HCT116 (cell line): Measurements from ENCODE around the gene DNM3. TPM values are rescaled to one million over a fixed set of nuclear protein-coding genes. Genes with fewer than 3 reads are reported as not detected.

Source experiments
- ATAC-seq: fragments of 200-7000 bp; cut with Tn5 transposase; 2 replicates; pipeline ENCODE4 v1.9.1; 2020; ENCODE audit warnings: mild to moderate bottlenecking, moderate library complexity
- BruUV-seq: library from RNA; stranded (reverse); fragments of 400-500 nt; replicated peaks from 2 replicates; lab custom pipeline; 2021; lab: Mats Ljungman, UMichigan
- CTCF ChIA-PET: fragments of 300-600 bp; sonication (Branson Sonifier 250); formaldehyde crosslinking; loops from one replicate; lab custom pipeline; 2021; ENCODE audit warnings: antibody characterized with exemption; lab: Charles Lee
- POLR2A ChIA-PET: fragments of 300-600, 350-600 bp; sonication (Branson Sonifier 250); formaldehyde crosslinking; loops from one replicate; lab custom pipeline; 2021; ENCODE audit warnings: antibody characterized with exemption; lab: Charles Lee
- RAD21 ChIA-PET, 2 experiments: fragments of 300-600 bp; sonication (Branson Sonifier 250); formaldehyde crosslinking; loops; one replicate each; lab custom pipeline; 2023; ENCODE audit warnings: low total read pairs in 2 of 2; ENCODE audit not compliant: uncharacterized antibody in 2 of 2, unreplicated experiment in 2 of 2, low non-redundant PET in 1 of 2; lab: Charles Lee
- DNase-seq: peaks from one replicate; pipeline ENCODE4 v3.0.0-alpha.2; 2010; ENCODE audit warnings: low read depth, low spot score
- H2AFZ ChIP-seq: fragments of 200-600 bp; shearing (Covaris generic), sonication (generic); 2 replicates; pipeline ENCODE4 v1.6.1; 2017; ENCODE audit warnings: low read depth, mixed run types, mixed read lengths, antibody characterized with exemption, low read length; ENCODE audit not compliant: poor library complexity, severe bottlenecking
- H3K27ac ChIP-seq: 2 replicates; pipeline ENCODE4 v1.5.1; 2012; ENCODE audit warnings: low read depth, low read length
- H3K27me3 ChIP-seq: fragments of 200-600 bp; sonication (generic); 2 replicates; pipeline ENCODE4 v1.6.1; 2016; ENCODE audit warnings: mixed run types, low read length, mixed read lengths; ENCODE audit not compliant: insufficient read depth
- H3K36me3 ChIP-seq, 2 experiments: fragments of 200-500 bp in 1 of 2; fragments of 200-600 bp in 1 of 2; sonication (Bioruptor generic) in 1 of 2; sonication (generic) in 1 of 2; 2 replicates each; pipeline versions ENCODE4 v1.5.1 to v1.6.1; 2014 to 2016; ENCODE audit warnings: low read length in 2 of 2, inconsistent platforms in 1 of 2, mixed read lengths in 1 of 2, mixed run types in 1 of 2; ENCODE audit not compliant: insufficient read depth in 2 of 2, control insufficient read depth in 1 of 2
- H3K4me1 ChIP-seq, 2 experiments: fragments of 200-600 bp in 1 of 2; sonication (generic) in 1 of 2; 2 replicates each; pipeline versions ENCODE4 v1.5.1 to v1.6.1; 2012 to 2017; ENCODE audit warnings: low read length in 2 of 2, inconsistent platforms in 1 of 2, mild to moderate bottlenecking in 1 of 2, mixed read lengths in 1 of 2, mixed run types in 1 of 2, moderate library complexity in 1 of 2; ENCODE audit not compliant: insufficient read depth in 2 of 2, control insufficient read depth in 1 of 2
- H3K4me2 ChIP-seq: fragments of 200-600 bp; sonication (generic); 2 replicates; pipeline ENCODE4 v1.6.1; 2017; ENCODE audit warnings: mixed run types, low read length, mixed read lengths
- H3K4me3 ChIP-seq, 2 experiments: fragments of 200-600 bp in 1 of 2; sonication (generic) in 1 of 2; replicated peaks in 1 of 2; 2 replicates each; pipeline ENCODE4 v1.5.1; 2011 to 2016; ENCODE audit warnings: low read length in 2 of 2, control low read depth in 1 of 2, low read depth in 1 of 2, mild to moderate bottlenecking in 1 of 2, mixed read lengths in 1 of 2, mixed run types in 1 of 2
- H3K79me2 ChIP-seq: fragments of 200-600 bp; sonication (generic); 2 replicates; pipeline ENCODE4 v1.6.1; 2017; ENCODE audit warnings: mild to moderate bottlenecking, mixed run types, low read length, moderate library complexity, mixed read lengths; ENCODE audit not compliant: insufficient read depth
- H3K9ac ChIP-seq: fragments of 200-600 bp; sonication (generic); 2 replicates; pipeline ENCODE4 v1.6.1; 2016; ENCODE audit warnings: low read length, mixed read lengths
- H3K9me2 ChIP-seq: fragments of 200-600 bp; sonication (generic), shearing (Covaris generic); 2 replicates; pipeline ENCODE4 v1.6.1; 2017; ENCODE audit warnings: mixed run types, mild to moderate bottlenecking, moderate library complexity; ENCODE audit not compliant: insufficient read depth
- H3K9me3 ChIP-seq, 2 experiments: fragments of 200-500 bp in 1 of 2; fragments of 200-600 bp in 1 of 2; sonication (Bioruptor generic) in 1 of 2; sonication (generic) in 1 of 2; 2 replicates each; pipeline ENCODE4 v1.6.1; 2014 to 2017; ENCODE audit warnings: low read length in 2 of 2, mixed read lengths in 2 of 2, inconsistent platforms in 1 of 2, low read depth in 1 of 2, mild to moderate bottlenecking in 1 of 2, mixed run types in 1 of 2, moderate library complexity in 1 of 2; ENCODE audit not compliant: control insufficient read depth in 1 of 2, insufficient read depth in 1 of 2
- H4K20me1 ChIP-seq: fragments of 200-600 bp; sonication (generic), shearing (Covaris generic); 2 replicates; pipeline ENCODE4 v1.6.1; 2017; ENCODE audit warnings: mixed run types, mild to moderate bottlenecking, moderate library complexity; ENCODE audit not compliant: insufficient read depth
- FOSL1 ChIP-seq: IDR thresholded peaks from 2 replicates; pipeline ENCODE4 v1.6.1; 2012; ENCODE audit warnings: low read depth
- RAD21 ChIP-seq: IDR thresholded peaks from 2 replicates; pipeline ENCODE4 v1.6.1; 2012; ENCODE audit warnings: low read depth, mild to moderate bottlenecking
- TCF7L2 ChIP-seq: IDR thresholded peaks from 2 replicates; pipeline ENCODE4 v1.7.0; 2011; ENCODE audit warnings: borderline replicate concordance, inconsistent platforms; ENCODE audit not compliant: insufficient read depth, insufficient read length; ENCODE audit errors: extremely low read depth
- intact Hi-C: fragments of 100-400 bp; cut with micrococcal nuclease; formaldehyde crosslinking; loops from 2 replicates; pipeline ENCODE4 v1.10.0; 2022
- total RNA-seq: library from RNA; stranded (reverse); gene quantifications from one replicate; pipeline ENCODE4 v1.2.1, GENCODE V29; 2021; ENCODE audit not compliant: unreplicated experiment
- TF ChIP-seq, protein P1 (sequence below): IDR thresholded peaks from 2 replicates; pipeline ENCODE4 v1.6.1; 2011; ENCODE audit warnings: mild to moderate bottlenecking, low read length, moderate library complexity; ENCODE audit not compliant: insufficient replicate concordance; ENCODE audit errors: extremely low read depth

DNM3 gene
- total RNA-seq, 1 experiment from 2014 or later, result 3.1 TPM

DNA sequence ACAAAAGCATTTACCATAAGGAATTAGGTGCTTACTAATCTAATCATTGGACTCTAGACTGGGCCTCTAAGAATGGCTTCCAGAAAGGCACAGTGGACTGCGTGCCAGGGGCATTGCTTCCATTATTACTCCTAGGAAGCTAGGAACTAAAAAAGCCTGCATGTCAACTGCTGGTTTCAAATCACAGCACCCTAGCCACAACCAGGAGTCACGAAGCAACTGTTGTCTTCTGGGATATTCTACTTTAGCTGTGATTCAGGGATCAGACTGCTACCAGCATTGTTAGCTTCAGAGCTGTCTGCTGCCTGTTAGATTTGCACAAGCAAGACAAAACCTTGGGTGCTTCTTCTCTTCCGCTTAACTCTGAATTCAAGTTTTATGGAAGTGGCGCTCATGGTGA lies 38.3 kb downstream of the DNM3 start:
- ChIA-PET POLR2A (no interaction called here), RAD21 (no interaction called here), CTCF (no interaction called here)
- Histone ChIP-seq H4K20me1 (no peaks in the 10 kb centered on the region), H3K4me2 (no peak overlapping the region), H3K27ac (no peak overlapping the region), H3K4me1 (peaks cover 7% of the 10 kb centered on the region in 2 experiments), H2AFZ (no peak overlapping the region), H3K9me3 (no peaks in the 10 kb centered on the region), H3K79me2 (no peaks in the 10 kb centered on the region), H3K36me3 (no peaks in the 10 kb centered on the region), H3K9me2 (no peaks in the 10 kb centered on the region), H3K27me3 (no peaks in the 10 kb centered on the region), H3K4me3 (no peak overlapping the region), H3K9ac (no peak overlapping the region)
- intact Hi-C loops, result no loop called here
- BruUV-seq, result no TSS peak
- ATAC-seq (no peak), DNase-seq (no peak)
- TF ChIP-seq FOSL1 (no peak), TCF7L2 (no peak), RAD21 (no peak)
- TF ChIP-seq, protein P1, sequence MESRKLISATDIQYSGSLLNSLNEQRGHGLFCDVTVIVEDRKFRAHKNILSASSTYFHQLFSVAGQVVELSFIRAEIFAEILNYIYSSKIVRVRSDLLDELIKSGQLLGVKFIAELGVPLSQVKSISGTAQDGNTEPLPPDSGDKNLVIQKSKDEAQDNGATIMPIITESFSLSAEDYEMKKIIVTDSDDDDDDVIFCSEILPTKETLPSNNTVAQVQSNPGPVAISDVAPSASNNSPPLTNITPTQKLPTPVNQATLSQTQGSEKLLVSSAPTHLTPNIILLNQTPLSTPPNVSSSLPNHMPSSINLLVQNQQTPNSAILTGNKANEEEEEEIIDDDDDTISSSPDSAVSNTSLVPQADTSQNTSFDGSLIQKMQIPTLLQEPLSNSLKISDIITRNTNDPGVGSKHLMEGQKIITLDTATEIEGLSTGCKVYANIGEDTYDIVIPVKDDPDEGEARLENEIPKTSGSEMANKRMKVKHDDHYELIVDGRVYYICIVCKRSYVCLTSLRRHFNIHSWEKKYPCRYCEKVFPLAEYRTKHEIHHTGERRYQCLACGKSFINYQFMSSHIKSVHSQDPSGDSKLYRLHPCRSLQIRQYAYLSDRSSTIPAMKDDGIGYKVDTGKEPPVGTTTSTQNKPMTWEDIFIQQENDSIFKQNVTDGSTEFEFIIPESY, result no peak

DNA sequence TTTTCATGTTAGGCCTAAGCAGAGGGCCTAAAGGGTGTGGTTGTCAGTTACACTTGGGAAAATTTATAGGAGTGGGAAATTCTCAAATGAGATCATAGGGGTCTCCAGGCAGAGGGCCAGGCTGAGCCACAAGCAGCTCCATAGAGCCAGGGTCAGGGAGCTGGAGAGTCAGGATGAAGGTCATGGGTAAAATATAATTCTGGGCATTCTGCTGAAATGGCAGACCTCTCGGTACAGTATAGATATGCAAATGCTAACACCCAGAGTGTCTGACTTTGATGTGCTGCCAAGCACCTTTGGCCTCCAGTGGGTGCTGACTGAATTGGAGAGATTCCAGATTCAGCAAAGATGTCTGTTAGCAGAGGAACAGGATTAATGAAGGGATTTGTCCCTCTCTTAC lies 40.1 kb downstream of the DNM3 start:
- no peak for TF ChIP-seq FOSL1
- peak; percentile 77 for TF ChIP-seq TCF7L2
- peak overlapping the region; percentile 23; the same call in 1 of the 2 replicates for H3K4me2 ChIP-seq
- H3K9me2 ChIP-seq, result no peaks in the 10 kb centered on the region
- DNase-seq, result no peak
- H4K20me1 ChIP-seq, result no peaks in the 10 kb centered on the region
- no peak overlapping the region for H2AFZ ChIP-seq
- no peaks in the 10 kb centered on the region for H3K27me3 ChIP-seq
- CTCF ChIA-PET, result no interaction called here
- POLR2A ChIA-PET, result no interaction called here
- no peaks in the 10 kb centered on the region for H3K36me3 ChIP-seq
- intact Hi-C loops, result no loop called here
- peak; percentile 52; the same call in 1 of the 2 replicates for ATAC-seq
- H3K9me3 ChIP-seq, result no peaks in the 10 kb centered on the region
- no TSS peak for BruUV-seq
- no peak overlapping the region for H3K9ac ChIP-seq
- no peak overlapping the region for H3K27ac ChIP-seq
- H3K4me1 ChIP-seq, result peaks cover 7% of the 10 kb centered on the region in 2 experiments
- no peak overlapping the region for H3K4me3 ChIP-seq
- no peaks in the 10 kb centered on the region for H3K79me2 ChIP-seq
- RAD21 ChIA-PET, result no interaction called here
